DMS 273 (cell line): Measurements from ENCODE around the gene NXPH3.
A peak's percentile ranks its signal among the peaks of the same experiment; 100 is the strongest.

Experiments used
- DNase-seq: peaks from one replicate; lab custom pipeline; 2025; ENCODE audit not compliant: unreplicated experiment; lab: John Stamatoyannopoulos, UW

The NXPH3 gene

DNA sequence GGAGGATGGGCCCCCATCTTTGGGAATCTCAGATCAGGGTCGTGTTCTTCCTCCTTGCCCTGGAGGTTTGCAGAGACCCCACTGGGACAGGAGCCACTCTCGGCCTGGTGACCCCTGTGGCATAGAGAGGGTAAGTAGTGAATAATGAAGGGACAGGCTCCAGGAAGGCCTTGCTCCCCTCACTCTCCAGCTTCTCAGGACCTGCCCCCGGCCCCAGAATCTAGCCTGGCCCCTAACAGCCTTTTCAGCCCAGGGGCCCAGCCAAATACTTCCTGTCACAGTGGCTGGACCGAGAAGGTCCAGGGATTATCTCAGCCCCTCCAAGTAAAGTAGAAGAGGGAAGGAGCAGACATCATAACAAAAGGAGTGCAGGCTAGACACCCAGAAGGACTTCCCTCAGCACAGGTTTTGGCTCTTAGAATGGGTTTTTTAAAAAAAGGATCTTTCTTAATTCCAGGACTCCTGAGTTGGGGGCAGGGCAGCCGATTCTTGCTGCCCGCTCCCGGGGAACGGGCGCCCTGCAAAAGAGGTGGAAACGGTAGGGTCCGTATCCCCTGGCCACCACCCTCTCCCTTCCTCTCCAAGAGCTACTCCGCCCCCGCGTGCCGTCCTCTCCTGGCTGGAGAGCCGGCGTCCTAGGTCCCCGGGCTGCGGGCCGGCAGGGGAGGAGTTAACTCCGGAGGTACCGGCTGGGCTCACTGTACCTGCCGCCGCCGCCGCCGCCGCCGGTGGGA lies 559 bp upstream of the NXPH3 start:
- no peak for DNase-seq

DNA sequence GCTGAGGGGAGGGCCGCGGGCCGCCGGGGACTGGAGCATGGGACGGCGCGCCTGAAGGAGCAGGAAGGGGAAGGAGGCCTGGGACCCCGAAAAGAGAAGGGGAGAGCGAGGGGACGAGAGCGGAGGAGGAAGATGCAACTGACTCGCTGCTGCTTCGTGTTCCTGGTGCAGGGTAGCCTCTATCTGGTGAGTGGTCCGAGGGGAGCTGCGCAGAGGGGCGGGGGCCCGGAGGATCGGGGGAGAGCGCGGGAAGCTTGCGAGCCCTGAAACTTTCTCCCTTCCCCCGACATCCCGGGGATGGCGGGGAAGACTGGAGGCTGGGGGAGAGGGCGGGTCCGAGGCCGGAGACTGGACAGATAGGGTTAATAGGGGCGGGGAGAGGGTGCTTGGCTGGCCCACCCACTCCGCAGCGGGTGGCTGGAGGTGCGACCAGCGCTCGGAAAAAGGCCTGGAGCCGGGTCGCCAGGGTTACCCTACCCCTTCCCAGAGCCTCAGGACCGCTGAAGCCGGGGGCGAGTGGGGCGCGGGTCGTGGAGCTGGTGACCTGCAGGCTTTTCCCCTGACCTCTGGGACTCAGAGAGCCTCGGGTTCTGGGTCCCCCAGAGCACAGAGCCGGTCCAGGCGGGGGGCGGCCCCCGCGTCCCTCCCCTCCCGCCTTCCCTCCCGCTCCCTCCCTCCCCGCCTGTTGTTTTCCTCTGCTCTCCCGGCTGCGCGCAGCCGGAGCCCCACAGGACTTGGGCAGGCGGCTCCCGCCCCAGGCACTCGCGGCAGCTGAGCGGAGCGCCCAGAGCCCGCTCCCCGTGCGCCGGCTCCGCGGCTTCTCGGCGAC lies 631 bp downstream of the NXPH3 start:
- DNase-seq: peak; percentile 90

DNA sequence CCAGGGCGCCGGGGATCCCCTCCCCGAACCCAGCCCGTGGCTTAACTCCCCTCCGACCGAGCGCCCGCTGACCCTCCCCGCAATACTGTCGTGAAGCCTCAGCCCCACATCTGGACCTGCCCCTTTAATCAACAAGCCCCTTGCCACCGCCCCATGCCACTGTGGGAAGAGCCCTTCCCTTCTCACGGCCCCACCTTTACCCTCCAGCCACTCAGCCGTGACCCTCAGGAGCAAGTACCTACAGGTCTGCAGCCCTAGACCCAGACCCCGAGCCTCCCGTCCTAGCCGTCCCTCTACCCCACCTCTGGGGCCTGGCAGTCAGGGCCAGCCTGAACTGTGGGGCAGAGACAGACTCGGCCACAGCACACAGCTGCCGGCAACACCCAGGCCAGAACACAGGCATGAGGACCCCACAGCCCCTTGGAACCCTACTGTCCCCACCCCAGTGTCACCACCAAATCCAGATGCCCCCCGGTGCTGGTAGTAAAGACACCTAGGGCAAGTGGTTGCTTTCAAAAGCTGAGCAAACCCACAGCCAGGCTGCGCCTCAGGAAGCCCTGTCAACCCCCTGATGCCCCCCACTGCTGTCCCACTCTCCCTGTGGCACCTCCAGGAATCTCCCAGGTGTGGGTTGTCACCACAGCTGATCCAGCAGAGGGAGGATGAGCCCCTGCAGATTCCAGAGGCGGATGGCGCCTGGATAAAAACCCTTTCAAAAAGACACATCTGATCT lies 1.4 kb downstream of the NXPH3 start:
- no peak for DNase-seq

DNA sequence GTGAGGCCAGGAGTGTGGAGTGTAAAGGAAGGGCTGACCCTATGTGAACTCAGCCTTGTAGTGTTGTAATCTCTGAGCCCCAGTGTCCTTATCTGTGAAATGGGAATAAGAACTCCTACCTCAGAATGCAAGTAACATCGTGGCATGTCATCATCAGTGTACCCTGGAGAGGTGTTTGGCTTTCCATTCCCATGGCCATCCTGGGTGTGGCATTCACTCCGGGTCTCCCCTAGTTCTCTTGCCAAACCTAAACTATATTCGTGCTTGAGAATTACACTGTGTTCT lies 1.9 kb downstream of the NXPH3 start:
- no peak for DNase-seq

- DNase-seq: no peak
Observed at GRCh38 chr17:49577963-49578362, 2.3 kb downstream of the NXPH3 start.

- no peak for DNase-seq
Observed at GRCh38 chr17:49578414-49578813, 2.7 kb downstream of the NXPH3 start.

DNA sequence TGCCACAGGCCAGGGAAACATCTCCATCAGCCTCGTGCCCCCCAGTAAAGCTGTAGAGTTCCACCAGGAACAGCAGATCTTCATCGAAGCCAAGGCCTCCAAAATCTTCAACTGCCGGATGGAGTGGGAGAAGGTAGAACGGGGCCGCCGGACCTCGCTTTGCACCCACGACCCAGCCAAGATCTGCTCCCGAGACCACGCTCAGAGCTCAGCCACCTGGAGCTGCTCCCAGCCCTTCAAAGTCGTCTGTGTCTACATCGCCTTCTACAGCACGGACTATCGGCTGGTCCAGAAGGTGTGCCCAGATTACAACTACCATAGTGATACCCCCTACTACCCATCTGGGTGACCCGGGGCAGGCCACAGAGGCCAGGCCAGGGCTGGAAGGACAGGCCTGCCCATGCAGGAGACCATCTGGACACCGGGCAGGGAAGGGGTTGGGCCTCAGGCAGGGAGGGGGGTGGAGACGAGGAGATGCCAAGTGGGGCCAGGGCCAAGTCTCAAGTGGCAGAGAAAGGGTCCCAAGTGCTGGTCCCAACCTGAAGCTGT lies 3.4 kb downstream of the NXPH3 start:
- DNase-seq: no peak

GRCh38 chr17:49579522-49579921 lies 3.9 kb downstream of the NXPH3 start:
- peak; percentile 43 for DNase-seq

DNA sequence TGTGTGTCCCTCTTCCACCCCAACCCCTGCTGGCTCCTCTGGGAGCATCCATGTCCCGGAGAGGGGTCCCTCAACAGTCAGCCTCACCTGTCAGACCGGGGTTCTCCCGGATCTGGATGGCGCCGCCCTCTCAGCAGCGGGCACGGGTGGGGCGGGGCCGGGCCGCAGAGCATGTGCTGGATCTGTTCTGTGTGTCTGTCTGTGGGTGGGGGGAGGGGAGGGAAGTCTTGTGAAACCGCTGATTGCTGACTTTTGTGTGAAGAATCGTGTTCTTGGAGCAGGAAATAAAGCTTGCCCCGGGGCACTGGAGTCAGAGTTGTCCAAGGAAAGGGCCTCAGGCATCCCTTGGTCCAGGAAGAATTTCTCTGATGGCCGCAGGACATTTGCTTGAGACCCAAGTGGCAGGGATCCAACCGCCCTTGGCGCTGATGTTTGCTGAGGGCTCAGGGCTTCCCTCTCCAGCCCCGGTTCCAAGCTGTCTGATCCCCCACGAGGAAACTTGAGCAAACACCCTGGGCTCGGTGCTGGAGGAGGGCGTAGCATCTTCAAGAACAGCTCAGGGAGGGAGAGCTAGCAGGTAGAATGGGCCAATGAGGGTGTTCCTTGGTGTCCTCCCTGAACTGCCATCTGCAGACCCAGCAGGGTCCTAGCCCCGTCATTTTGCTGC lies 4.5 kb downstream of the NXPH3 start:
- no peak for DNase-seq

GRCh38 chr17:49580981-49581647 lies 5.4 kb downstream of the NXPH3 start:
- DNase-seq: peak; percentile 58

- peak; percentile 95 for DNase-seq
Observed at GRCh38 chr17:49581648-49581998, 6.0 kb downstream of the NXPH3 start.

GRCh38 chr17:49582055-49582722 lies 6.5 kb downstream of the NXPH3 start:
- DNase-seq: no peak

GRCh38 chr17:49582789-49583188 lies 7.1 kb downstream of the NXPH3 start:
- DNase-seq: no peak

GRCh38 chr17:49583226-49583625 lies 7.6 kb downstream of the NXPH3 start:
- DNase-seq: no peak

- no peak for DNase-seq
Observed at GRCh38 chr17:49583889-49584288, 8.2 kb downstream of the NXPH3 start.

DNA sequence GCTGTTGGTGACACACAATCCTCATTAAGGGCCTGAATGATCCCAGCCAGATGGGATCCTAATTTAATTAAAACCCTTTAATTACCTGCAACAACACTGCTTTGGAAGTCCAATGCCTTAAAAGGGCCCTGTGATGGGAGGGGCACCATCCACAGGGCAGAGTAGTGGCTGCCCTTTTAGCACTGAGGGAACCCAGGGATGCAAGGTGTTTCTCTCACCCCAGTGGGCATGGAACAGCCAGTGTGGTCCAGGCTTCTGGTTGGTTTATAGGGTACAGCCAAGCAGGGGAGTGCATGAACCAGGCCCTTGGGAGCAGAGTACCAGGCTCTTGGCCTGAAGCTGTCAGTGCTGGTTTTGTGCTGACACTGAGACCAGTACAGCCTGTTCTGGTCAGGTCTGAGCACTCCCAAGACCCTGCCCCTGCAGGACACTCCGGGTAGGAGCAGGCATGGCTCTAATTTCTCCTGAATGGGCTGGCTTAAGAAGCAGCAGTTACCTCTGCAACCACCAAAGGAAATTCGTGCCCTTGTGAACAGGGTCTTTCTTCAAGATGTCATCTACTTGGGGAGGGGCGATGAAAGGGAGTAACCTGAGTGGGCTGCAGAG lies 9.9 kb downstream of the NXPH3 start:
- DNase-seq: peak; percentile 68

DNA sequence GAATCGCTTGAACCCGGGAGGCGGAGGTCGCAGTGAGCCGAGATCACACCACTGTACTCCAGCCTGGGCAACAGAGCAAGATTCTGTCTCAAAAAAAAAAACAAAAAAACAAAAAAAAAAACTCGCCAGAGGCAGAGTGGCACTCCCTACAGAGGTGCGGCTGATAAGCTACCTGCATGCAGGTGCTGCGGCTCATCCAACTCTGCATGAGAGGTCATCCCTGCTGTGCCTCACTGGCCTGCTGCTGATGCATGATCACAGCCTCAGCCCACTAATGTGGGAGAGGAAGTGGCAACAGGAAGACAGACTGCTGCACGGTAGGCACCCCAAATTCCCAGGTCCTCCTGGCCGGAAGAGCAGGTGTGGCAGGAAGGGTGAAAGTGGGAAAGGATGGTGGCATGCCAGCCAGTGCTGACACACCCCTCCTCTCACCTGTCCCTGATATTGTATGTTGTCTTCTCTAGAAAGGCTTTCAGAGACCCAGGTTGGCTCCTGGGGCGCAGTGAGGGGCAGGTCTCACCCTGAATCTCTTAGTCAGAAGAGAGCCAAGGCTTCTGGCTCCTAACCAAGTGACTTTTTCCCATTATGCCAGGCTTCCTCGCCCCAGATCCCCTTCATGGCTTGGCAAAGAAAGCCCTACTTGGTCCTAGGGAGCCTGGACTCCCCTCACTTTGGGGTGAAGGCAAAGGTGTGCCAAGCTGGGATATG lies 11.8 kb downstream of the NXPH3 start:
- no peak for DNase-seq

DNA sequence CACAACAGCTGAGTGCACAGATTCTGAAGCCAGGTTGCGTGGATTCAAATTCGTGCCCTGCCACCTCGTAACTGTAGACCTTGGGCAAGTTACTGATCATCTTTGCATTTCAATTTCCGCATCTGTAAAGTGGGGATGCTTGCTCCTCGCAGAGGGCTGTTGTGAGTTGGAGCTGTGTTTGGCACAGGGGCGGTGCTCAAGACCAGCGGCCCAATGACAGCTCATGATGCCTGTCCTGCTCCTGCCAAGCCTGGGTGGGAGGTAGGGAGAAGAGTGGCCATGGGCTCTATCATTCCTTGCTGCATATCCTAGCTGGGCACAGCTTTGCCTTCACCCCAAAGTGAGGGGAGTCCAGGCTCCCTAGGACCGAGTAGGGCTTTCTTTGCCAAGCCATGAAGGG lies 12.6 kb downstream of the NXPH3 start:
- DNase-seq: no peak
